Fibroblast of skin of right biceps (primary cell): ENCODE results near the gene TAS2R39.

Experiments
- DNase-seq: peaks from one replicate; pipeline ENCODE4 v3.0.0-alpha.2; 2013

TAS2R39 gene

GRCh38 chr7:143216686-143217085 is 33.5 kb downstream of the TAS2R39 start:
- no peak for DNase-seq

DNA sequence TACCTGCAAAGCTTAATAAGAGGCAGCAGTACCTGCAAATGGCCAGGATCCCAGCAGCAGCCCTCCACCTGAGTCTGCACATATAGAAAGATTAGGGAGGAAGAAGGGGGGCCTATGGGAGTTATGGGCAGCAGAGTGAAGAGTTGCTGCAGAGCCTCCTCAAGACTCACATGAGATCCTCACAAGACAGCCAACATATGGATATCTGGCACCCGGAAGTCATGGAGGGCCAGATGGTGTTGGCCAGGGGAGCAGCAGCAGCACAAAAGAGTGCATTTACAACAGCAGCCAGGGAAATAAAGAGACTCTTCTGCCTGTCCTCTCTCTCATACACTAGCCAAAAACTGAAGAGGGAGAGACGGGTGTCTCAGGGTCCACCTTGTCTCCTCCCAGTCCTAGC is 34.6 kb downstream of the TAS2R39 start:
- no peak for DNase-seq

DNA sequence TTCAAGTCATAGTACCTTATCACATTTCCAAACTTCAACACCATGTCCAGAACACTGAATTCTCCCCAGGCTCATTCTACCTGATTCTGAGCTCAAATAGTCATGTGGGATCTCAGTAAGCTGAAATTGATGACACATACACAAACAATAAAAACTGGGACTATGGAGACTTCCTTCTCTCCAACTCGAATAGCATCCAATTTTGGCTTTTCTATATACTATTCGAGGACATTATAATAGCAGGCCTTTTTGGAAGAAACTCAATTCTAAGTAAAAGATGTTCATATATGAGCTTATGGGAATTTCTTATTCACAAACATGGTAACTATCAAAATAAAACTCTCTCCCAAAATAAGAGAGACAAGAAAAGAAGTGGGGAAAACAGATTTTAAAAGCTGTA is 38.1 kb downstream of the TAS2R39 start:
- DNase-seq: no peak

DNA sequence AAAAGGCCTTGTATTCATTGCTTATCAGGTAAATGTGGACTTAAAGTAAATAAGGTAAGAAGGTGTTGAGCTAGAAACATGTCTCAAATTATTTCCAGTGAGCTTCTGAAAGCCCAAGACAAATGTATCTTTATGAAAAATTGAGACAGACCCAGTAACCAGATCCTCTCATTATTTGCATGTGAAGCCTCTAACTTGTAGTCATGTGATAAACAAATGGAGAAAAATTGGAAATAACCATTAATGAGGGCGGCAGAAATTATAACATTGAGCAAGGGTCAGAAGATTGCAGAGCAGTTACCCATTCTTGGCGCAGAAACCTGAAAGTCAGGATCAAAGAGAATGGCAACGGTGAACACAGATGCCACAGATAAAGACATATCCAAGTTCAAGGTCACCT is 38.5 kb downstream of the TAS2R39 start, which contains the start of gene TAS2R40:
Gene TAS2R40 (plus strand): TSS at position 301 of the 400 bp plus-strand sequence. CDS start 42 bp downstream, at position 343.
- DNase-seq: no peak

GRCh38 chr7:143222782-143223181 is 39.6 kb downstream of the TAS2R39 start:
- no peak for DNase-seq

DNA sequence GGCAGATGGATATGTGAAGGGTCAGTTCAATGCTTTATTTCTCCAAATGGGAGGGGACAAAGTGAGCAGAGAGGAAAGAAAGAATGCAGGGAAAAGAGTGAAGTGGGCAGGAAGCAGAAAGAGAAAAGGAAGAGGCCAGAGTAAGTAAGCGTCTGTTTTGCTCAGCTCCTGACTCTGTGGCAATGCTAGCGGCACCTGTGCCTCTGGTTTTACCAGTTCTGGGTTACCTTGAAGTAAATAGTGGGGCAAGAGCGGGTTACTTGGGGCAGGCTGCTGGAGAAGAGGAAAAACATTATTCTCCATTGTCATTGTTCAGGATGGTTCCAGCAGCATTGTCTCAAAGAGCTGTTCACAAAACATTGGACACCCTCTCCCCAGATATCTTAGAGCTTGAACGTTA is 40.6 kb downstream of the TAS2R39 start:
- DNase-seq: no peak

- no peak for DNase-seq
Measured at GRCh38 chr7:143225047-143225446, 41.8 kb downstream of the TAS2R39 start.

GRCh38 chr7:143227806-143228205 is 44.6 kb downstream of the TAS2R39 start:
- no peak for DNase-seq

- DNase-seq: peak; percentile 19
Measured at GRCh38 chr7:143229054-143229790, 46.0 kb downstream of the TAS2R39 start.

- DNase-seq: no peak
Measured at GRCh38 chr7:143230602-143231457, 47.6 kb downstream of the TAS2R39 start.
